Suppressor macrophage treated with lipopolysaccharide for 1 hour (primary cell): Measurements from ENCODE around the gene VAMP7.
A peak's percentile ranks its signal among the peaks of the same experiment; 100 is the strongest.
"Not testable (repeated sequence)": the region's sequence is repeated elsewhere in the genome, so short reads cannot be mapped to it uniquely, and the experiment has no call there.

Experiments used
- DNase-seq, 3 donors: peaks; one replicate each; pipeline ENCODE4 v3.0.0-alpha.2; 2020 to 2022

The VAMP7 gene

GRCh38 chrX:155923200-155923599 lies 42.1 kb downstream of the VAMP7 start:
- no peak for DNase-seq

GRCh38 chrX:155930852-155931618 lies 49.9 kb downstream of the VAMP7 start:
- not testable (repeated sequence) for DNase-seq

DNA sequence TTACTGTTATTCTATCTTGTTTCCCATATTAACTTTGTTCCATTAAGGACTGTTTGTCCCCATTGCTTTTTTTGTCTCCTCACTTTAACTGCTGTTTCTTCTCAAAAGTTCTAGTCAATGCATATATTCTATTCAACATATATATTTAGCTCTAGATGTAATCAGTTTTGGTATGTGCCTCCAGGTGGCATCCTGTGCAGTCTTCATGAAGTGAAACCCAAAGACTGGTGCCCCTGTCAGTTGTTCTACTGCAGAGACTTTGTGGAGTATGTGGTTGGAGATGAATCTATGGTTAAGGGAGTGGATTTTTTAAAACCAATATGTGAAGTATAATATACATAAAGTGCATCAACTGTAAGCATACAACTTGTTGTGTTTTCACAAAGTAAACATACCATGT lies 57.0 kb downstream of the VAMP7 start:
- no peak for DNase-seq

DNA sequence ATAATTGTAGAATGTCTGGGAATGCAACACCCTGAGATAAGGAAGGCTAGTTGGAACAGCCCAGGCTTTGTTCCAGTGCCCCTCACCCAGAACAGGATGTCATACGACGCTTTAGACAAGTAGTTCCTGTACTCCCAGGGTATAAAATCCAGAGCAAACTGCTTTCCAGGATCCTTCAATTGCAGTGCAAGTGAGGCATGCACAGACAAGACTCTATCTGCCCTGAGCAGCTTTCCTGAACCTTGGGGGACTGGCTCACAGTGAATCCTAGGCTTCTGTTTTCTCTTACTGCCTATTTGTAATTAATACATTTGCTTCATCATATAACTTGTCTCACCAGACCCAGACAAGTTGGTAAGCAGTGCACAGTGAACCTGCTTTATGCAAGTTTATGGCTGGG lies 68.0 kb downstream of the VAMP7 start:
- DNase-seq = no peak

- DNase-seq = no peak
Observed at GRCh38 chrX:155951237-155951789, 70.2 kb downstream of the VAMP7 start.

DNA sequence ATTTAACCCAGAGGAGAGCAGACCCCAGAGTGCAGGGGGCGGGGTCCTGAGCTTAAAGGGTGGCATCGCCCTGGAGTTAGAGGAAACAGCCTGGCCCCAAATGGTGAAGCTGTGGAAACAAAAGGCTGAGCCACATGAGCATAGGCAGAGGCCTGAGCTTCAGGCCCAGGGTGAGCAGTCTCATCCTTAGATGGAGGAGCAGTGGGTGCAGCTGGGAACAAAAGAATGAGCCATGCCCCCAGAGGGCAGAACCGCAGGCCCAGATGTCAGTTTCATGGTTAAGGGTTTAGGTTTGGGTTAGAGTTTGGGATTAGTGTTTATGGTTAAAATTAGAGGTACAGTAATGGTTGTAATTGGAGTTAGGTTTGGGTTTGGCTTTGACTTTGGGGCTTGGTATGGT lies 71.9 kb downstream of the VAMP7 start:
- DNase-seq = no peak

DNA sequence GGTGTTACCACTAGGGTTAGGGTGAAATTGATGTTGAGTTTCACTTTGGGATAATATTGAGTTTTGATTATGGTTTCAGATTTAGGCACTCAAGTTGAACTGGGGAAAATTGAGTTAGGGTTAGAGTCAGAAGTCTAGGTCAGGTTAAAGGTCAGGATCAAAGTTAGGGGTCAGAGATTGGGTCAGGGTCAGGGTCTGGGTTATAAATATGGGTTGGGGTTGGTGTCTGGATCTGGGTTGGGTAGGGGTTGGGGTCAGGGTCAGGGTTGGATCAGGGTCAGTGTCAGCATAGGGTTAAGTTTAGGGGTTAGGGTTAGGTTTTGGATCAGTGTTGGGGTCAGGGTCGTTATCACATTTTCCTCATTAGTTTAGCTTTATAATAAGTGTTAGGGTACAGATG lies 73.6 kb downstream of the VAMP7 start:
- no peak for DNase-seq

DNA sequence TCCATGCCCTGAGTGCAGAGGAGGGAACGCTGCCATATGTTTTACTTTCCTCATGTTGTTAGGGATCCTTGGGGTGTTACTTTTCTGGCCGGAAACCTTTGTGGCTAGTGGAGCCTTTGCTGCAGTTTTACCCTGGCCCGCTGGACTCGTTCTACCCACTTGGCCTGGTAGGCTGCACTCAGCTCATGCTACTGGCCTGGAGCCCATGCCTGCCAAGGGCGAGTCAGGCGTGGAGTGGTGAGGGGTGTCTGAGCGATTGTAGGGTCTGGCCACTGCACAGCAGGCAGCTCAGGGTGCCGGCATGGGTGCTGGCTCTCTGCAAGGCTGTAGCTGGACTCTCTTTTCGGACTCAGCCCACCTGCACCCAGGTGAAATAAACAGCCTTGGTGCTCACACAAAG lies 75.0 kb downstream of the VAMP7 start:
- no peak for DNase-seq

DNA sequence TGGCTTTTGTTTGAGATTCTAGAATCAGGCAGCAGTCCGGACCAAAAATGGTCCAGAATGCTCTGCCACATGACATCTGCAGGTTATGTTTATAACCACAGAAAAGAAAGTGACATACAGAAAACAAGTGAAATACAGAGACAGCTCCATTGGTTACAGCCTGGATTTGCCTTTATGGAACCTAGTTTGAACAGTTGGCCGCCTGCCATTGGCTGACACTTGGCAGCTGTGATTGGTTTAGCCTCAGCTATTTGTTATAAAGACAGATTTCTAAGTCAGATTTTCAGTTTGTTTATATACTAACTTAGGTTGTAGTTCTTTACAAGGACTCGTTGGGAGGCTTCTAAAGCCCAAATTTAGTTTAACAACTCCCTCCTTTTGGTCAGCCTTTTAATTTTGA lies 75.5 kb downstream of the VAMP7 start:
- no peak for DNase-seq

DNA sequence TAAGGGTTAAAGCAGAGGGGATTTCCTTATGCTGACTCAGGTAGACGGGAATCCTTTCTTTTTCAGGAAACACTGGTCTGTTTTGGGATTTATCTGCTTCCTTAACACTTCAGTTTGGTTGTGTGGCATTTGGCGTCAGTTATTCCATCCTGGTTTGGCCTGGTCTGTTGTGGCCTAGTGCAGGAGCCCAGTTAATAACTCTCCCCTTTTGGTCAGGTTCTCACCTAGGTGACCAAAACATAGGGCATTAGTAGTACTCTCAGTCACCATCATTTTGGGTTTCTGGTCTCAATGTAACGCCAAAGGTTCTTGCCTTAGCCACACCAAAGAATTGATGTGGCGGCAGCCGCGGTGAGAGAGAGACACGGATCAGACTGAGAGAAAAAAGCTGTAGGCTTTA lies 76.7 kb downstream of the VAMP7 start:
- DNase-seq = no peak

DNA sequence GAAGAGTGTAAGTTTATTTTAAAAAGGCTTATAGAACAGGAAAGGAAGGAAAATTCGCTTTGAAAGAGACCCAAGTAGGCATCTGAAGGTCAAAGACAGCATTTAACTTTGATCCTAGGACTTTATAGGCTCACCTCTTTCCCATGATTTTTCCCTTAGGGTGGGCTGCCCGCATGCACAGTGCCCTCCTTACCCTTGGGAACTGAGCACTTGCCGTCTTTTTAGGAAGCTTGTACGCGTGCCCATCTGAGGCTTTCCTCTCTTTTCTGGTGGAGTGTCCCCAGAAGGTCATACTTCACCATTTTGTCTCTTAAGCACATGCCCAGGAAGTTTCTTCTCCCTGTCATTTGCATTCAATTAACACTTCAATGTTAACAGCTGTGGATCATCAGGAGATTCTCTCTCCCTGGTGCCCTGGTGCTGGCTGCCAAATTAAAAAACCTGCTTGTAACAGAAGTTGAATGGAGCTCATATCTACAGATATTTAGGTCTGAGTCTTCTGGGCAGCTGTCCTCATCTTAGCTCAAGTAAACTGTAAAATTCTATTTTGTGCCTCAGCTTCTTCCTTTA lies 78.0 kb downstream of the VAMP7 start:
- DNase-seq = no peak

DNA sequence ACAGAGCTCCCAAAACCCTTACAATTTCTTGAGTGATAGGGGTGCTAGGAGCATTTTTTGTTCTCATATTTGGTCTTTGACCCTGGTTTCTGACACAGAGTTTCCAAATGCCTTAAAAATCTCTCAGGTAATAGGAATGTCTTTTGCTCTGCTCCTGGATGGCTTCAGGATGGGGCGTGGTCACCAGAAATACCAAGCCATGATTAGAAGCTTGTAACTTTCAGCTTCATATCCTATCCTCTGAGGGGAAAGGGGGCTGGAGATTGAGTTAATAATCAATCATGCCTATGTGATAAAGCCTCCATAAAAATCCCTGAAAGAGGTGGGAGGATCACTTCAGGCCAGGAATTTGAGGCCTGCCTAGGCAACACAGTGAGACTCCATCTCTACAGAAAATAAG lies 81.8 kb downstream of the VAMP7 start:
- DNase-seq = no peak

GRCh38 chrX:155966876-155967275 lies 85.7 kb downstream of the VAMP7 start:
- DNase-seq = peak in 2 of 3 donors; percentile 18 to 23

GRCh38 chrX:155967653-155968325 lies 86.6 kb downstream of the VAMP7 start:
- no peak for DNase-seq

DNA sequence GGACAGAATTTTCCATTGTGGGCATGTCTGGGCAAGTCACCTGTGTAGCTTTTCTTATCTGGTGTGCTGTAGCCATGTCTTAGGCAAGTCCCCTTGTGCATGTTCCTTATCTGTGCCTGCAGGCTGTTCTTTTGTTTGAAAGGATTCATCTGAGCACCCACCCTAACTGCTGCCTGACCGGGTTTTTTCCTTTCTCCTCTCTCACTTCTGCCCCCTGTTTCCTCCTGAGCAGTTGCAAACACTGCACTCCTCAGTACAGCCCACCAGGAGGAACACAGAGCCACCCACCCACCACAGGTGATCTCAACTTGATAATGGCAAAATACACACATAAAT lies 87.1 kb downstream of the VAMP7 start:
- no peak for DNase-seq

- DNase-seq = no peak
Observed at GRCh38 chrX:155968791-155969190, 87.6 kb downstream of the VAMP7 start.

GRCh38 chrX:155971658-155972057 lies 90.5 kb downstream of the VAMP7 start:
- DNase-seq = not testable (repeated sequence)

- DNase-seq = not testable (repeated sequence)
Observed at GRCh38 chrX:155972241-155972640, 91.1 kb downstream of the VAMP7 start.

- no peak for DNase-seq
Observed at GRCh38 chrX:155983326-155983725, 102.2 kb downstream of the VAMP7 start.

DNA sequence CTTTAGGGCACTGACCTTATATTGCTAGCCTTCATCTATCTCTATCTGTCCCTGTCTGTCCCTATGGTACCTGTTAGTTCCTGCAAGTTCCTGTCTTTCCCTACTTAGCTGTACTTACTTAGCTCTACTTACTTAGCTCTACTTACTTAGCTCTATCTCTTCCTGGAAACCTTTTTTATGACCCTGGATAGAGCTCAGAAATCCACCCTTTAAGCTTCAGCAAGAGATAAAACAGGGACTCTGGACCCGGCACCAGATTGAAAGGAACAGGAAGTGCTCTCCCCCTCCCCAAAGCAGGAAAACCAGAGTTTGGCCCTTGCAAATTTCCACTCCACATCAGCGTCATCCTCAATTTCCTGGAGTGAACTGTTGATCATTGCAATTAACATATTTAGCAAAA lies 104.1 kb downstream of the VAMP7 start:
- DNase-seq = no peak

GRCh38 chrX:155986995-155987394 lies 105.8 kb downstream of the VAMP7 start:
- DNase-seq = not testable (repeated sequence)

GRCh38 chrX:155988859-155989258 lies 107.7 kb downstream of the VAMP7 start:
- DNase-seq = no peak
